Neural progenitor cell (in vitro differentiated cells): ENCODE results near the gene CDKL5.

Experiments
- EZH2 ChIP-seq: fragments of 200-600 bp; sonication (generic); IDR thresholded peaks from 2 replicates; pipeline ENCODE4 v1.6.1; 2017; ENCODE audit warnings: antibody characterized with exemption, mild to moderate bottlenecking, moderate library complexity
- EZH2phosphoT487 ChIP-seq: fragments of 200-600 bp; sonication (generic); IDR thresholded peaks from 2 replicates; pipeline ENCODE4 v1.6.1; 2017; ENCODE audit warnings: antibody characterized with exemption
- TF ChIP-seq, protein P1 (sequence below): fragments of 200-600 bp; sonication (generic); IDR thresholded peaks from 2 replicates; pipeline ENCODE4 v1.5.1; 2017; ENCODE audit warnings: antibody characterized with exemption, mild to moderate bottlenecking

DNA sequence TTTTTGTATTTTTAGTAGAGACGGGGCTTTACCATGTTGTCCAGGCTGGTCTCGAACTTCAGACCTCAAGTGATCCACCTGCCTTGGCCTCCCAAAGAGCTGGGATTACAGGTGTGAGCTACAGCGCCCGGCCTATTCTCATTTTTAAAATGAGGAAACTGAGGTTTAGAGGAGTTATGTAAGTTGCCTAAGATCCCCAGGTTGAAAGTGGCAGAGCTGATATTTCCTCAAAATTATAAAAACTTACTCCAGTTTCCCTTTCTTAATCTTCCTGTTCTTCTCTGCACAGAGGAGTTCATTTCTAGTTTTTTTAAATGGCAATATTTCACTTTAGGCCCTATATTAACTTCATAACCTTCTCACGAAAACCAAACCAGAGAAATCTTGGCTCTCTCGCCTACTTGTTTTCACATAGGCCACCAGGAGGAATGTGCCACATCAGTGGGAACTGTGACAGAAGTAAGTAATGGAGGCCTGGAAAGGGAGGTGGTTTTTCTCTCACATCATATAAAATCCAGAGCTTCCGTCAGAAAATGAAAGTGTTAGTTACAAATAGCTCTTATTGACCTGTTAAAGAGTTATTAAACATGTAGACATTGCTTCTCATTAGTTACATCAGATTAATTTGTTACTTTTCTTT is 262.6 kb downstream of the CDKL5 start:
- TF ChIP-seq EZH2phosphoT487 (no peak), EZH2 (no peak)
- TF ChIP-seq, protein P1, sequence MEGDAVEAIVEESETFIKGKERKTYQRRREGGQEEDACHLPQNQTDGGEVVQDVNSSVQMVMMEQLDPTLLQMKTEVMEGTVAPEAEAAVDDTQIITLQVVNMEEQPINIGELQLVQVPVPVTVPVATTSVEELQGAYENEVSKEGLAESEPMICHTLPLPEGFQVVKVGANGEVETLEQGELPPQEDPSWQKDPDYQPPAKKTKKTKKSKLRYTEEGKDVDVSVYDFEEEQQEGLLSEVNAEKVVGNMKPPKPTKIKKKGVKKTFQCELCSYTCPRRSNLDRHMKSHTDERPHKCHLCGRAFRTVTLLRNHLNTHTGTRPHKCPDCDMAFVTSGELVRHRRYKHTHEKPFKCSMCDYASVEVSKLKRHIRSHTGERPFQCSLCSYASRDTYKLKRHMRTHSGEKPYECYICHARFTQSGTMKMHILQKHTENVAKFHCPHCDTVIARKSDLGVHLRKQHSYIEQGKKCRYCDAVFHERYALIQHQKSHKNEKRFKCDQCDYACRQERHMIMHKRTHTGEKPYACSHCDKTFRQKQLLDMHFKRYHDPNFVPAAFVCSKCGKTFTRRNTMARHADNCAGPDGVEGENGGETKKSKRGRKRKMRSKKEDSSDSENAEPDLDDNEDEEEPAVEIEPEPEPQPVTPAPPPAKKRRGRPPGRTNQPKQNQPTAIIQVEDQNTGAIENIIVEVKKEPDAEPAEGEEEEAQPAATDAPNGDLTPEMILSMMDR: no peak
